Fibroblast of skin of abdomen (primary cell): ENCODE results near the gene POT1.

Experiments
- DNase-seq: peaks from one replicate; pipeline ENCODE4 v3.0.0-alpha.2; 2013

POT1 gene

DNA sequence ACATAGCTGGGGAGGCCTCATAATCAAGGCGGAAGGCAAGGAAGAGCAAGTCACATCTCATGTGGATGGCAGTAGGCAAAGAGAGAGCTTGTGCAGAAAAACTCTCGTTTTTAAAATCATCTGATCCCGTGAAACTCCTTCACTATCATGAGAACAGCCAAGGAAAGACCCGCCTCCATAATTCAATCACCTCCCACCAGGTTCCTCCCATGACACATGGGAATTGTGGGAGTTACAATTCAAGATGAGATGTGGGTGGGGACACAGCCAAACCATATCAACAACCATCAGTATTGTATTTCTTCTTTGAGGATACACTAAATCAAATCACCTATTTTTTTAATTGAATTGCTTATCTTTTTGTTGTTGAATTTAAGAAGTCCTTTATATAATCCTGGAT, 16.7 kb downstream of the POT1 start:
- DNase-seq, result no peak

- no peak for DNase-seq
Observed at GRCh38 chr7:124909808-124910207, 19.8 kb downstream of the POT1 start.

- peak; percentile 37 for DNase-seq
Observed at GRCh38 chr7:124908259-124908658, 21.4 kb downstream of the POT1 start.

DNA sequence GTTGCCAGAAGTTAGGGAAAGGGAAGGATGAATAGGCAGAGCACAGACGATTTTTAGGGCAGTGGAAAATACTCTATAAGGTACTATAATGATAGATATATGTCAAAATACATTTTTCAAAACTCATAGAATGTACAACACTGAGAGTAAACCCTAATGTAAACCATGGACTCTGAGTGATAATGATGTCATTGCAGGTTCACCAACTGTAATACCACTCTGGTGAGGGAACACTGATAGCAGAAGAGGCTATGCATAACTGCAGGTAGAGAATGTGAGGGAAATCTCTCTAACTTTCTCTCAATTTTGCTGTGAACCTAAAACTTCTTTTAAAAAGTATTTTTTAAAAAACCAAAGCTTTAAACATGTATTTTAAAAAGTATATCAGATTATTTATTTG, 22.1 kb downstream of the POT1 start:
- no peak for DNase-seq

GRCh38 chr7:124898531-124898930, 31.1 kb downstream of the POT1 start:
- DNase-seq, result no peak

GRCh38 chr7:124896001-124896400, 33.6 kb downstream of the POT1 start:
- no peak for DNase-seq

- DNase-seq, result no peak
Observed at GRCh38 chr7:124893140-124893827, 36.3 kb downstream of the POT1 start.

GRCh38 chr7:124887247-124887646, 42.4 kb downstream of the POT1 start:
- DNase-seq, result no peak

GRCh38 chr7:124881981-124882380, 47.6 kb downstream of the POT1 start:
- no peak for DNase-seq

- no peak for DNase-seq
Observed at GRCh38 chr7:124879771-124880170, 49.9 kb downstream of the POT1 start.

GRCh38 chr7:124879103-124879502, 50.5 kb downstream of the POT1 start:
- DNase-seq, result no peak

- DNase-seq, result no peak
Observed at GRCh38 chr7:124874644-124875163, 54.9 kb downstream of the POT1 start.

DNA sequence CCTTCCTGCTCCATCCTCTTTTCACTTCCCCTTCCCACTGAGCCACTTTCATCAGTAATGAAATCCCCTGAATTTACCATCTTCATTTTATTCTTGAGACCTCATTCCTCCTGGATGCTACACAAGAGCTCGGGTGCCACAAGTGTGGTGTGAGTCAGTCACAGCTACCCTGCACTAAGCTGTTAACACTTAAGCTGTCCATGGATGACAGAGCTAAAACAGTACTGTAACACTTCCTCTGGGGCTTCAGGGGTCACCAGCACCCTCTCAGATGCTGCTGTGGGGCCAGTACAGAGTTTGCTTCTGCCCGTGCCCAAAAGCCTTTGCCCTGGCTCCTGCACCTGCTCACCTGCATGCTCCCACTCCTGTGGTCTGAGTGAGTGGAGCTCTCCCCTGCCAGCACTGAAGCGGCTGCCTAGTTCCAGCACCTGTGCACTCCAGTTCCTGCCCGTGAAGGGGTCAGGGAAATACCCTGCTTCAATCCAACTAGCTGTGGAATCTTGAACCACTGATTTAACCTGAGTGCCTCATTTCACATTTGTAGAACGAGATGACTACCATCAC, 71.9 kb downstream of the POT1 start:
- DNase-seq, result no peak

DNA sequence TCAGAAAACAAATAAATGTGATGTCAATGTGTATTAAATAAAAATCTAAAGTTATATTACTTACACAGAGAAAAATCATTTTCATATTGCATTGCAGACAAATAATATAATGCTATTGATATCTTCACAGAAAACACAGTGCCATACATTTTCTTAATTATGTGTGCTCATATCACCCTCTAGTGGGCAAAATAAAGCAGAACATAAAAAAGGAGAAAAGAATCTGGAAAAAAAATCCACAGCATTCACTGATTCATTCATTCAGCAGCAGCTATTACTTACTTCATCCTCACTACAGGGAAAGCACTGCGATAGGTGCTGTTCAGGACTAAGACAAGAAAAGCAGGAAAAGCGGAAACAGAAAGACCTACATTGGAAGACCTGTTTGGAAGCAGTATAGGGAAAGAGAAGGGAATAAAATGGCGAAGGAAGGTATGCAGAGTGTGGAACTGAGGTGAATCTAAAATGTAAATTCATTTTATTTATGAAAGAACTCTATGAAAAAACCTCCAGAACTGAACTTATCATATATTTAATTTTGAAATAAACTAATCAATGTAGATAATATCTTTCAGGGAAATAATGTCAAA, 73.2 kb downstream of the POT1 start:
- DNase-seq, result peak; percentile 25

DNA sequence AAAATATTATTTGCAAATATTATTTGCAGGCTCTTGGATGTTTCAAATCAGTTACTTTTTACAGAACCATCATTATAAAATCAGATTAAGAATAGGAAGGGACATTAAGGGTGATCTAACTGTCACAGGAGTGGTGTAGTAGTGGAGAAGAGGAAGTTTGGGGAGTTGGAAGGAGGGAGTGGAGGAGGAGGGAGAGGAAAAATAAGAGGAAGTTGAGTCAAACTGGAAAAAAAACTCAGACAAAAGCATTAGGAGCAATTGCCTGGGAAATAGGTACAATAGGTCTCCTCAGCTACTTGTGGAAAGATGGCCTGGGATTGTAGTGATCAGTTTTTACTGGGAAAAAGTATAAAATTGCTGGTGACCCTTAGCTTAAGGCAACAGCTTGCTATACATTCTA, 86.3 kb downstream of the POT1 start:
- no peak for DNase-seq

- DNase-seq, result peak; percentile 2
Observed at GRCh38 chr7:124840435-124840834, 89.2 kb downstream of the POT1 start.

DNA sequence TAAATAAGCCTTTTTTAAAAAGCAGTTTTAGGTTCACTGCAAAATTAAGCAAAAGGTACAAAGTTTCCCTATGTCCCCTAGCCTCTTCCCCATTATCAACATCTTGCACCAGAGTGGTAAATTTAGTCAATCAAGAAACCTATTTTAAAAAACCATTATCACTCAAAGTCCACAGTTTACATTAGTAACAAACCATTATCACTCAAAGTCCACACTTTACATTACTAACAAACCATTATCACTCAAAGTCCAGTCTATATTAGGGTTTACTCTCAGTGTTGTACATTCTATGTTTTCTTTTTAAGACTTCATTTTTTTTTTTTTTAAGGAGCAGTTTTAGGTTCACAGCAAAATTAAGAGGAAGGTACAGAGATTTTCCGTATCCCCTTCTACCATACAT, 89.9 kb downstream of the POT1 start:
- DNase-seq, result no peak

DNA sequence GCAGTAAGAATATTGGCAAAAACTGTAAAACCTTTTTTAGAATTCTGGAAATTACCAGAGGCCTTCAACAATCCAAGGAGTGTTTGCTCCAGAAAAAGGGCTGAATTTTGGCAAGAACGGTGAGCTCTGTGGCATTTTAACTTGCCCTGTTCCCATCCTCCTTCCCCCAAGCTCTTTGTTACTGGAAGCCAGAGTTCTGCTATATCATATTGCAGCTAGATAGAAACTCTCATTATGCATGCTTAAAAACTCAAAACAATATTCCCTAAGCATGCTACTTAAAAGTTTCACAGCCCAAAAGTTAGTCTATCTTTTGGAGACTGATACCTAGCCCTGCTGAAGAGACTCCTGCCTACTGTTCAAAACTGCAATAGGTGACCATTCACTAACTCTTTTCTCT, 93.5 kb downstream of the POT1 start:
- no peak for DNase-seq

DNA sequence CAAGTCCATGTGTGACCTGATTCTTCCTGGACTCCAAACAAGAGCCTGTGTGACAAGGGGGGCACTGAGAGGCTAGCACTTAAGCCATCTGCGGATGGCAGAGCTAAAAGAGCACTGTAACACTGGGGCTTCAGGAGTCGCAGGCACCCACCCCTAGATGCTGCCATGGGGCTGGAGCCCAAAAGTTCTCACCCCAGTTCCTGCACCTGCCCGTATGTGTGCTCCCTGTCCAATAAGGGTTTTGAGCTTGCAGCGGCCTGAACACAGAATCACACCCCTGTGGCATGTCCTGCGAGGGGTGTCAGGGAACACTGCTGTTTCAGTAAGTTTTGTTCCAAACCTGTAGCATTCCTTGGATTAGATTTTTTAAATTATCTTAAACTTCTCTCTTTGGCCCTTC, 110.8 kb downstream of the POT1 start:
- DNase-seq, result no peak

DNA sequence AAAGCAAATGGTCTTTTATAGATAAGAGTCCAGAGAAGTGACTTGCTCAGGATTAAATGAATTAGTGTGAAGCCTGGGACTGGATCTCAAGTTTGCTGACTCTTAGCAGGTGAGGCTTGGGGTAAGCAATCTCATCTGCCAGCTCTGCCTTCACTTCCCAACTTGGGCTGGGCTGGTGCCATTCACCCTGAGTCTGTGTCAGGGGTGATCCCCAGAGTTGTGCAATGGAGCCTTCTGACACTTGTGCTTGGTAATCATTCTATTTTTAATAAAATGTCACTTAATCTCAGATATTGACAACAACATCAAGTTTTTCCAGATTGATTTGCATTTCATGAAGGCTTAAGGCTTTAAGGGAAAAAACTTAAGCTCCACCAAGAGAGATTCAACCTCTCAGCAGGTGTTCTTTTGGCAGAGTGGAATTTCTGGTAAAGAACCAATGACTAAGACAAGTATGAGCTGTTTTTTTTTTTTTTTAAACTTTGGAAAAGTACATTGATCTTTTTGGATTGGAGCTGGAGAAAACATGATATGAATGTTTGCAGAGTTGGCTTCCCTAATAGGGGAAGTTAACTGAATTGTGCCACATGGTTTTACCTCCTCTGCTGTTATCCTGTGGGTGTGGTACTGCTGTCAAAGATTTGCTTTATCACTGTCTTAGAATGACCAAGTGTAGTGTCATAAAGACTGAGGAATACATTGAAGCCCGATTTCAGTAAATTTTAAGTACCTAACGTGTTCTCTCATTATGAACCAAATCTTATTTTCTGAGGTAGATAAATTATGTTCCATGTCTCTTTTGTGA, 115.4 kb downstream of the POT1 start:
- DNase-seq, result no peak

DNA sequence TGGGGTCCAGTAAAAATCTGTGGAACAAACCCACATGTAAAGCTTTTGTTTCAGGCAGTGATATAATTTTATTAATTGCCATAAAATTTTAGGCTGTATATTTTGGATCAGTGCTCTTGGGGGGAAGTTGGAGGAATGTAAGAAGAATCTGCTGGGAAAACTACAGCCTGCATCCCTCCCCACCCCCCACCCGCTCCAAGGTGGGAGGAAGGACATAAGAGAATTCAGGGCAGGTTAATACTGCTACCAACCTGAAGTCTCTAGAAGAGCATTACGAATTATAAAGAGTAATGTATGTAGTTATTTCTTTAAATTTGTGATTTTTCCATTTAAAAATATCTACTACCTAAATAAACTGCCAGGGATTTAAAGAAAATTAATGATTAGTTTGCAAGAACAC, 116.9 kb downstream of the POT1 start:
- DNase-seq, result no peak

DNA sequence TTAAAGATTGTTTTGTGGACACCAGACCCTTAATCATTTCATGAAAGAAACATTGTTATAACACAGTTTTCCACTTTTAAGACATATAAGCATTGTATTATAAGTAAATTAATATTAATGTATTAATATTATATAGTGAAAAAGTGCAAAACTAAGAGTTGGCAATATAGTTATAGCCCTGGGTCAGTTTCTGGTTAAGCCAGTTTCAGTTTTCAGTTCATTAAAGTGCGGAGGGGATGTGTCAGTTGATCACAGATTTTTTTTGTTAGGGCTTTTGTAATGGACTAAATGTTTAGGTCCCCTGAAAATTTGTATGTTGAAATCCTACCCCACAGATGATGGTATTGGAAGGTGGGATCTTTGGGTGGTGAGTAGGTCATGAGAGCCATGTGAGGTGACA, 118.3 kb downstream of the POT1 start:
- no peak for DNase-seq

GRCh38 chr7:124810605-124811004, 119.0 kb downstream of the POT1 start:
- no peak for DNase-seq
